PC-9 (cell line): ENCODE measurements around the gene RPL13A. TPM values are rescaled to one million over a fixed set of nuclear protein-coding genes. Genes with fewer than 3 reads are reported as not detected.

Experiments
- BruUV-seq: library from RNA; stranded (reverse); fragments of 400-500 nt; replicated peaks from 2 replicates; lab custom pipeline; 2021; lab: Mats Ljungman, UMichigan
- CTCF ChIA-PET: fragments of 300-600 bp; sonication (Branson Sonifier 250); formaldehyde crosslinking; loops from one replicate; lab custom pipeline; 2022; ENCODE audit warnings: antibody characterized with exemption; lab: Charles Lee
- POLR2A ChIA-PET: fragments of 300-600 bp; sonication (Branson Sonifier 250); formaldehyde crosslinking; loops from one replicate; lab custom pipeline; 2022; ENCODE audit warnings: antibody characterized with exemption; ENCODE audit not compliant: unreplicated experiment; lab: Charles Lee
- DNase-seq, 2 experiments: peaks; one replicate each; pipeline versions ENCODE4 v3.0.0 to v3.0.0-alpha.2; 2015 to 2022; ENCODE audit warnings: mixed read lengths in 1 of 2
- H2AFZ ChIP-seq: fragments of 200-600 bp; sonication (generic); 2 replicates; pipeline ENCODE4 v1.8.1; 2017; ENCODE audit warnings: antibody characterized with exemption
- H3F3A ChIP-seq: fragments of 200-600 bp; sonication (generic); 2 replicates; pipeline ENCODE4 v1.8.1; 2017; ENCODE audit warnings: antibody characterized with exemption, mild to moderate bottlenecking, low read depth; ENCODE audit not compliant: insufficient read depth
- H3K27ac ChIP-seq: fragments of 200-600 bp; sonication (generic); 2 replicates; pipeline ENCODE4 v1.6.1; 2016; ENCODE audit warnings: mixed run types
- H3K27me3 ChIP-seq: fragments of 200-600 bp; sonication (generic); 2 replicates; pipeline ENCODE4 v1.6.1; 2016; ENCODE audit warnings: low read depth, mixed run types; ENCODE audit not compliant: insufficient read depth
- H3K36me3 ChIP-seq: fragments of 200-600 bp; sonication (generic); 2 replicates; pipeline ENCODE4 v1.6.1; 2016; ENCODE audit warnings: low read depth, mixed run types
- H3K4me1 ChIP-seq: fragments of 200-600 bp; sonication (generic); replicated peaks from 2 replicates; pipeline ENCODE4 v1.6.1; 2016; ENCODE audit warnings: mixed run types; ENCODE audit not compliant: insufficient read depth
- H3K4me2 ChIP-seq: fragments of 200-600 bp; sonication (generic); 2 replicates; pipeline ENCODE4 v1.6.1; 2017; ENCODE audit warnings: mixed run types
- H3K4me3 ChIP-seq: fragments of 200-600 bp; sonication (generic); 2 replicates; pipeline ENCODE4 v1.6.1; 2016; ENCODE audit warnings: mixed run types
- H3K79me2 ChIP-seq: fragments of 200-600 bp; sonication (generic); 2 replicates; pipeline ENCODE4 v1.6.1; 2017; ENCODE audit warnings: low read depth, mixed run types
- H3K9me2 ChIP-seq: fragments of 200-600 bp; sonication (generic); 2 replicates; pipeline ENCODE4 v1.8.1; 2017; ENCODE audit warnings: mild to moderate bottlenecking; ENCODE audit not compliant: insufficient read depth
- H3K9me3 ChIP-seq: fragments of 200-600 bp; sonication (generic); 2 replicates; pipeline ENCODE4 v1.8.1; 2016; ENCODE audit warnings: low read depth; ENCODE audit not compliant: insufficient read depth
- H4K20me1 ChIP-seq: fragments of 200-600 bp; sonication (generic); 2 replicates; pipeline ENCODE4 v1.8.1; 2017; ENCODE audit not compliant: insufficient read depth
- EZH2 ChIP-seq: fragments of 200-600 bp; sonication (generic); IDR thresholded peaks from 2 replicates; pipeline ENCODE4 v1.8.0; 2017; ENCODE audit warnings: antibody characterized with exemption, low read depth
- intact Hi-C: fragments of 100-400 bp; cut with micrococcal nuclease; formaldehyde crosslinking; loops from one replicate; pipeline ENCODE4 v1.10.0; 2022; ENCODE audit not compliant: unreplicated experiment
- total RNA-seq: library from RNA; stranded (reverse); gene quantifications from 2 replicates; pipeline ENCODE4 v1.2.3, GENCODE V29; 2021
- TF ChIP-seq, protein P1 (sequence below): fragments of 200-600 bp; sonication (generic); conservative IDR thresholded peaks from 2 replicates; pipeline ENCODE4 v1.6.1; 2017; ENCODE audit warnings: mixed run types, antibody characterized with exemption, mild to moderate bottlenecking, moderate library complexity

RPL13A gene
- total RNA-seq, 1 experiment from 2014 or later, result 2,360 TPM

DNA sequence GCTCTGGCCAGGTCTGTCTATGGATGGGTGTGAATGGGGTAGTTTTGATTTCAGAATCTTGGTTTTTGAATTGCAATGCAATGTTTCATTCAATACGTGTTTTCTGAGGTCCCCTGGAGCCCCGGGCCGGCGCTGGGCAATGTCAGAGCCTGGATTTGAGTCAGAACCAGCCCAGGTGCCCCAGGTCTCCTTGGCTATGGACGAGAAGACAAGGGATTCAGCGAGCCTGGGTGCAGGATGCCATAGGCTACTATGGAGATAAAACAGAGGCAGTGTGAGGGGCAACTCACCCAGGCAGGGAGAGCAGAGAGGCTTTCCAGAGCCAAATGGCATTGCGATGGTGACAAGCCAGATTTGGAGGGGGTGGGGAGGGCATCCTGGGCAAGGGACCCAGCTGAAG, 1.2 kb upstream of the RPL13A start:
- Histone ChIP-seq H3K27ac (peak overlapping the region; percentile 80; the same call in 1 of the 2 replicates), H4K20me1 (peaks cover 32% of the 10 kb centered on the region), H3K79me2 (peaks cover 47% of the 10 kb centered on the region), H2AFZ (peak overlapping the region; percentile 88), H3F3A (peaks cover 38% of the 10 kb centered on the region), H3K9me3 (no peaks in the 10 kb centered on the region), H3K4me2 (peak overlapping the region; percentile 96), H3K27me3 (no peaks in the 10 kb centered on the region), H3K4me1 (peaks cover 18% of the 10 kb centered on the region), H3K9me2 (no peaks in the 10 kb centered on the region), H3K36me3 (peaks cover 36% of the 10 kb centered on the region), H3K4me3 (peak overlapping the region; percentile 71)
- CTCF ChIA-PET, result no interaction called here
- no peak for DNase-seq
- POLR2A ChIA-PET, result no interaction called here
- TF ChIP-seq, protein P1, sequence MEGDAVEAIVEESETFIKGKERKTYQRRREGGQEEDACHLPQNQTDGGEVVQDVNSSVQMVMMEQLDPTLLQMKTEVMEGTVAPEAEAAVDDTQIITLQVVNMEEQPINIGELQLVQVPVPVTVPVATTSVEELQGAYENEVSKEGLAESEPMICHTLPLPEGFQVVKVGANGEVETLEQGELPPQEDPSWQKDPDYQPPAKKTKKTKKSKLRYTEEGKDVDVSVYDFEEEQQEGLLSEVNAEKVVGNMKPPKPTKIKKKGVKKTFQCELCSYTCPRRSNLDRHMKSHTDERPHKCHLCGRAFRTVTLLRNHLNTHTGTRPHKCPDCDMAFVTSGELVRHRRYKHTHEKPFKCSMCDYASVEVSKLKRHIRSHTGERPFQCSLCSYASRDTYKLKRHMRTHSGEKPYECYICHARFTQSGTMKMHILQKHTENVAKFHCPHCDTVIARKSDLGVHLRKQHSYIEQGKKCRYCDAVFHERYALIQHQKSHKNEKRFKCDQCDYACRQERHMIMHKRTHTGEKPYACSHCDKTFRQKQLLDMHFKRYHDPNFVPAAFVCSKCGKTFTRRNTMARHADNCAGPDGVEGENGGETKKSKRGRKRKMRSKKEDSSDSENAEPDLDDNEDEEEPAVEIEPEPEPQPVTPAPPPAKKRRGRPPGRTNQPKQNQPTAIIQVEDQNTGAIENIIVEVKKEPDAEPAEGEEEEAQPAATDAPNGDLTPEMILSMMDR, result no peak
- no peak for TF ChIP-seq EZH2
- intact Hi-C loops, result loop anchor here (2.0 kb wide), 1 partner anchor 391 kb away; the partner anchor contains the start of genes AKT1S1 and TBC1D17
- no TSS peak for BruUV-seq

- Histone ChIP-seq H3K79me2 (peaks cover 52% of the 10 kb centered on the region), H3K4me3 (peak overlapping the region; percentile 71), H3K9me3 (no peaks in the 10 kb centered on the region), H3K4me1 (peaks cover 18% of the 10 kb centered on the region), H2AFZ (peak overlapping the region; percentile 88), H3K9me2 (no peaks in the 10 kb centered on the region), H3K27me3 (no peaks in the 10 kb centered on the region), H3K4me2 (peak overlapping the region; percentile 96), H3F3A (peaks cover 42% of the 10 kb centered on the region), H3K36me3 (peaks cover 41% of the 10 kb centered on the region), H3K27ac (peak overlapping the region; percentile 80), H4K20me1 (peaks cover 38% of the 10 kb centered on the region)
- intact Hi-C loops, result loop anchor here (1.0 to 2.0 kb wide), 3 partner anchors 10 to 390 kb away; partner anchors contain the start of genes AKT1S1, ALDH16A1, RPS11 and TBC1D17
- no peak for DNase-seq
- ChIA-PET CTCF (no interaction called here), POLR2A (no interaction called here)
- TF ChIP-seq, protein P1, result no peak
- no peak for TF ChIP-seq EZH2
- BruUV-seq, result TSS peak; percentile 90
Measured at GRCh38 chr19:49486710-49487276, 615 bp upstream of the RPL13A start.

DNA sequence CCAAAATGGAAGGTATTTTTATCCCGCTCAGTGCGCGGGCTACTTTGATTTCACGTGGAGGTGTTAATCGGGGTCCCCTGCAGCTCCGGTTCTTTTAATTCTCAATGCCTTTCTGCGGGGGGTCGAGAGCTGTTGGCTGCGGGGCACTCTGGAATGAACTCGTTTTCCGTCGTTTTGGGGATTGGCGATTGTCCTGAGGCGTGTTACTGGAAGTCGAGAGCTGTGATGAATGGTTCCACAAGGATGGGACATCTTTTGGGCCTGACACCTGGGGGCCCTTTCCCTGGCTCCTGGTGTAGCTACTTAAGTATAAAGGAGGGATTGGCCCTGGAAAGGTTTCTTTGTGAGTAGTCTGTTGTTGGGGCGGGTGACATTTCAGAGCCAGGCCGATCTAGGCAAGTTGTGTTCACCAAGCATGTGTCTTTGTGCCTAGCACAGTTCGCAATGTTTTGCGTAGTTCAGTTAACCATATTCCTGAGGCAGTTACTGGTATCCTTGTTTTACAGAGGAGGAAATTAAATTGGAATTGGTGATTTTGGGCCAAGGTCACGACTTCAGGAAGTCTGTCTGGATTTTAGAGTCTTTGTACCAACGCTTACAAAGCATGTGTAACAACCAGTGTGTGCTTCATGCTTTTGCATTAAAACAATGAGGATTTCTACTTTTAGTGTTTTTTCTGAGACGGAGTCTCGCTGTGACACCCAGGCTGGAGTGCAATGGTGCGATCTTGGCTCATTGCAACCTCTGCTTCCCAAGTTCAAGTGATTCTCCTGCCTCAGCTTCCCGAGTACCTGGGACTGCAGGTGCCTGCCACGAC, 846 bp downstream of the RPL13A start:
- Histone ChIP-seq H3K4me2 (peak overlapping the region; percentile 95), H3F3A (peaks cover 57% of the 10 kb centered on the region), H4K20me1 (peaks cover 52% of the 10 kb centered on the region), H3K9me2 (no peaks in the 10 kb centered on the region), H3K79me2 (peaks cover 52% of the 10 kb centered on the region), H2AFZ (no peak overlapping the region), H3K4me1 (peaks cover 18% of the 10 kb centered on the region), H3K4me3 (peak overlapping the region; percentile 96), H3K27me3 (no peaks in the 10 kb centered on the region), H3K27ac (peak overlapping the region; percentile 91), H3K9me3 (no peaks in the 10 kb centered on the region), H3K36me3 (peaks cover 51% of the 10 kb centered on the region)
- no peak for DNase-seq
- intact Hi-C loops, result no loop called here
- TF ChIP-seq EZH2, result no peak
- TF ChIP-seq, protein P1, result no peak
- ChIA-PET CTCF (interaction anchor here (0.6 kb wide), 1 partner anchor 43 kb away, joined by 5 read pairs; no protein-coding TSS in a partner anchor), POLR2A (interaction anchor here (0.6 kb wide), 1 partner anchor 512 kb away, joined by 7 read pairs; no protein-coding TSS in a partner anchor)
- no TSS peak for BruUV-seq
